ENCODE measurements around the gene LYSMD1. TPM values are rescaled to one million over a fixed set of nuclear protein-coding genes. Genes with fewer than 3 reads are reported as not detected.

Gene LYSMD1
- total and polyA plus RNA-seq, 2 of the 8 experiments (the other 6 are each of a cell fraction or from before 2014, with no cell fraction given), result 2.4 to 6.0 TPM

- ChIA-PET CTCF (ENCODE audit: partially characterized antibody) (interaction anchor here (1.0 kb wide), 2 partner anchors 57 to 99 kb away, joined by 3 read pairs; no protein-coding TSS in a partner anchor), POLR2A (ENCODE audit: partially characterized antibody) (interaction anchor here (0.6 to 1.9 kb wide), 8 partner anchors 9 to 201 kb away, joined by 3 to 7 read pairs (median 4); partner anchors contain the start of genes PSMB4, PSMD4 and VPS72)
- Histone ChIP-seq H4K5ac (ENCODE audit: insufficient read length, low read depth, low read length) (peak within 1 kb of the TSS; percentile 93), H3K27ac (ENCODE audit: low read depth, low read length) (peak within 1 kb of the TSS; percentile 85), H3K4me3 (ENCODE audit: extremely low read depth in 1 of 4, insufficient read depth in 2 of 4, low read depth in 3 of 4, low read length in 4 of 4) (peak within 1 kb of the TSS; percentile 74 to 99 (median 93)), H3K9ac (replicated peaks in 1 of 4; ENCODE audit: extremely low read depth in 1 of 4, low read depth in 3 of 4, low read length in 3 of 4) (peak within 1 kb of the TSS; percentile 75 to 98 (median 86)), H3K14ac (ENCODE audit: insufficient read length) (no peak within 1 kb of the TSS), H2BK5ac (ENCODE audit: low read depth, low read length) (peak within 1 kb of the TSS; percentile 97), H3K36me3 (ENCODE audit: control insufficient read depth in 2 of 4, insufficient read depth in 4 of 4, low read length in 3 of 4) (peaks cover 0 to 8% (median 4%) of the 10 kb centered on the region in 4 experiments; a peak in 2 of 8 replicates), H2AFZ (ENCODE audit: low read length) (peak within 1 kb of the TSS; percentile 62; the same call in 1 of the 2 replicates), H3K18ac (ENCODE audit: extremely low read depth, low read length) (peak within 1 kb of the TSS; percentile 97), H4K8ac (ENCODE audit: extremely low read depth, insufficient read depth, low read length) (peak within 1 kb of the TSS; percentile 94), H2AK5ac (ENCODE audit: low read depth, low read length) (peak within 1 kb of the TSS; percentile 89), H3K56ac (replicated peaks; ENCODE audit: insufficient read length, low read depth, low read length) (peak within 1 kb of the TSS; percentile 96), H3K23me2 (ENCODE audit: low read depth, low read length) (peaks cover 13% of the 10 kb centered on the region), H3K9me3 (ENCODE audit: insufficient read depth in 2 of 2, low read depth in 1 of 2, low read length in 1 of 2) (no peaks in the 10 kb centered on the region), H3K27me3 (replicated peaks in 1 of 4; ENCODE audit: control insufficient read depth in 3 of 4, extremely low read depth in 1 of 4, insufficient read depth in 3 of 4, low read length in 3 of 4) (no peaks in the 10 kb centered on the region), H2BK12ac (ENCODE audit: low read depth, low read length) (peak within 1 kb of the TSS; percentile 95), H2BK20ac (ENCODE audit: low read length) (no peak within 1 kb of the TSS), H4K91ac (replicated peaks; ENCODE audit: insufficient read length, low read length) (peak within 1 kb of the TSS; percentile 73), H3K79me1 (ENCODE audit: low read depth, low read length) (no peaks in the 10 kb centered on the region), H4K20me1 (replicated peaks in 1 of 2; ENCODE audit: control insufficient read depth in 1 of 2, insufficient read depth in 2 of 2, low read length in 2 of 2) (peaks cover 4 to 7% of the 10 kb centered on the region in 2 experiments), H3K79me2 (ENCODE audit: control insufficient read depth in 1 of 2, insufficient read depth in 2 of 2, low read length in 2 of 2) (peaks cover 34 to 50% of the 10 kb centered on the region in 2 experiments), H3K4me2 (ENCODE audit: insufficient read depth in 1 of 2, low read depth in 2 of 2, low read length in 2 of 2) (peak within 1 kb of the TSS; percentile 68 to 69), H2BK120ac (replicated peaks; ENCODE audit: low read depth, low read length) (peak within 1 kb of the TSS; percentile 94), H3K4me1 (replicated peaks in 1 of 4; ENCODE audit: control insufficient read depth in 3 of 4, insufficient read depth in 4 of 4, low read length in 3 of 4) (peaks cover 2 to 4% (median 3%) of the 10 kb centered on the region in 4 experiments; a peak in 3 of 7 replicates), H2BK15ac (ENCODE audit: low read length) (no peak within 1 kb of the TSS), H3K23ac (ENCODE audit: insufficient read length) (no peak within 1 kb of the TSS), H3K4ac (replicated peaks; ENCODE audit: insufficient read length, low read depth, low read length) (peak within 1 kb of the TSS; percentile 100)
- 2% methylated on average over 59 of the region's 60 CpGs; no CpG with 5 or more reads in 1 of the 2 experiments for WGBS, 2 experiments (ENCODE audit: extremely low coverage in 1 of 2, insufficient coverage in 1 of 2, insufficient read length in 1 of 2, insufficient replicate concordance in 2 of 2, low coverage in 1 of 2, low lambda C conversion rate in 2 of 2, missing lambda C conversion rate in 1 of 2)
- FAIRE-seq (peak; percentile 24), DNase-seq (ENCODE audit: low read depth in 1 of 2, low spot score in 2 of 2) (peak; percentile 75 to 98)
- TF ChIP-seq POLR2A (IDR thresholded peaks at IDR 0.05; ENCODE audit: control extremely low read depth in 1 of 2, low read depth in 2 of 2, low read length in 2 of 2) (peak; percentile 66 to 69; a peak in 2 of 3 replicates), CBX5 (IDR thresholded peaks at IDR 0.05; ENCODE audit: low read depth, low read length) (no peak), CHD1 (IDR thresholded peaks at IDR 0.05; ENCODE audit: low read depth, low read length) (no peak), GTF2F1 (IDR thresholded peaks at IDR 0.05; ENCODE audit: borderline replicate concordance, low read depth, low read length) (peak; percentile 81; the same call in 1 of the 2 replicates), SP2 (IDR thresholded peaks at IDR 0.05; ENCODE audit: low read length) (no peak), RXRA (IDR thresholded peaks at IDR 0.05; ENCODE audit: insufficient read depth, low read depth, low read length) (no peak), KDM1A (IDR thresholded peaks at IDR 0.05; ENCODE audit: borderline replicate concordance, low read length) (no peak), MAFK (IDR thresholded peaks at IDR 0.05; ENCODE audit: low read depth, low read length) (no peak), POLR2AphosphoS5 (IDR thresholded peaks at IDR 0.05; ENCODE audit: low read depth, low read length) (peak; percentile 81), E2F6 (IDR thresholded peaks at IDR 0.05) (no peak)
These were observed 32.8 kb upstream of the LYSMD1 start, which contains the start of gene PIP5K1A for GRCh38 chr1:151198254-151199127. Gene PIP5K1A (plus strand): TSS chr1:151198552. CDS start chr1:151198997, 445 bp downstream.
